GM18520 (cell line): ENCODE data around the gene PRSS22.
A peak's percentile ranks its signal among the peaks of the same experiment; 100 is the strongest.
"Not testable (repeated sequence)": the region's sequence is repeated elsewhere in the genome, so short reads cannot be mapped to it uniquely, and the experiment has no call there.

Experiments used
- ATAC-seq: cut with Tn5 transposase; IDR thresholded peaks from one replicate; pipeline ENCODE4 v1.9.1; 2021; ENCODE audit not compliant: unreplicated experiment

The PRSS22 gene, protein sequence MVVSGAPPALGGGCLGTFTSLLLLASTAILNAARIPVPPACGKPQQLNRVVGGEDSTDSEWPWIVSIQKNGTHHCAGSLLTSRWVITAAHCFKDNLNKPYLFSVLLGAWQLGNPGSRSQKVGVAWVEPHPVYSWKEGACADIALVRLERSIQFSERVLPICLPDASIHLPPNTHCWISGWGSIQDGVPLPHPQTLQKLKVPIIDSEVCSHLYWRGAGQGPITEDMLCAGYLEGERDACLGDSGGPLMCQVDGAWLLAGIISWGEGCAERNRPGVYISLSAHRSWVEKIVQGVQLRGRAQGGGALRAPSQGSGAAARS

DNA sequence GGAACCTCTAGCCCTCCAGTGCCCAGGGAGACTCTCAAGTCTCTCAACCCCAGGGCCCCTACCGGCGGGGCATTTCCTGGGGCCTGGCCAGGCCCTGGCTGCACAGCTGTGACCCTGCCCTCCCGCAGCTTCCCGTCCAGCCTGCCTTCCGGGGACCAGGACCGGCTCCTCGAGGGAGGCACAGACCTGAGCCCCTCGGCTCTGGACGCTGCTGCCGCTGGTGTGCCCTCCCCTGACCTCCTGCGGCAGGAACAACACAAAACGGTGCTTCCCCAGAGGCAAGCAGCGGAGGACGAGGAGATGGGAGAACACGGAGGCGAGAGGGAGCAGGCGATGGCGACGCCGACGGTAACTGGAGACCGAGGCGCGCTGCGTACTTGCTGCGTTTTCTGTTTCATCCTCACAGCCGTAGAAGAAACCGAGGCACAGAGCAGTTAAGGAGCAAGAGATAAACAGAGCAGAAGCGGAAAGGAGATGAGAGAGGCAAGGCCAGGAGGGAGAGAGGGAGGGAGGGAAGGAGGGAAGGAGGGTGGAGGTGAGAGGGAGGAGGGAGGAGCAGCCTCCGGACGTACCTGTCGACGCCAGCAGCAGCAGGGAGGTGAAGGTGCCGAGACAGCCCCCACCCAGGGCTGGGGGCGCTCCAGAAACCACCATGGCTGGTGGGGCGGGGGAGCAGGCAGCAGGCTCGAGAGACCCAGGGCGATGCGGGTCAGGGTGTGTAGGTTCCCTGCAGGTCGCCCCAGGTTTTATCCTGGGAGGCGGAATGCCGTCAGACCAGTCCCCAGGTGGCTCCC lies at the start of gene PRSS22:
Gene PRSS22, minus strand, starts transcription at position 720 of the 794 bp plus-strand sequence. Its CDS starts 66 bp downstream, at position 654.
- ATAC-seq, result no peak

DNA sequence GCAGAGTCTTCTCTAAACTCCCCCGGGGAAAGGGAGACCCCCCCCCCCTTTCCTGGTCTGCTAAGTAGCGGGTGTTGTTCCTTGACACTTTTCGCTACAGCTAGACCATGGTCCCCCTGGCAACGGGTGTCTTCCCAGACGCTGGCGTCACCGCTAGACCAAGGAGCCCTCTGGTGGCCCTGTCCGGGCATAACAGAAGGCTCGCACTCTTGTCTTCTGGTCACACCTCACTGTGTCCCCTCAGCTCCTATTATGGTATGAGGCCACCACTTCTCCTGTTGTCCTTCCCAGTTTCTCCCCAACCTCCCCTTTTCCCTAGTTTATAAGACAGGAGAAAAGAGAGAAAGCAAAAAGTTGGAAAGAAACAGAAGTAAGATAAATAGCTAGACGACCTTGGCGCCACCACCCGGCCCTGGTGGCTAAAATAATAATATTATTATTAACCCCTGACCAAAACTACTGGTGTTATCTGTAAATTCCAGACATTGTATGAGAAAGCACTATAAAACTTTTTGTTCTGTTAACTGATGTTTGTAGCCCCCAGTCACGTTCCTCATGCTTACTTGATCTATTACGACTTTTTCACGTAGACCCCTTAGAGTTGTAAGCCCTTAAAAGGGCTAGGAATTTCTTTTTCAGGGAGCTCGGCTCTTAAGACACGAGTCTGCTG lies 49.2 kb upstream of the PRSS22 start:
- not testable (repeated sequence) for ATAC-seq

DNA sequence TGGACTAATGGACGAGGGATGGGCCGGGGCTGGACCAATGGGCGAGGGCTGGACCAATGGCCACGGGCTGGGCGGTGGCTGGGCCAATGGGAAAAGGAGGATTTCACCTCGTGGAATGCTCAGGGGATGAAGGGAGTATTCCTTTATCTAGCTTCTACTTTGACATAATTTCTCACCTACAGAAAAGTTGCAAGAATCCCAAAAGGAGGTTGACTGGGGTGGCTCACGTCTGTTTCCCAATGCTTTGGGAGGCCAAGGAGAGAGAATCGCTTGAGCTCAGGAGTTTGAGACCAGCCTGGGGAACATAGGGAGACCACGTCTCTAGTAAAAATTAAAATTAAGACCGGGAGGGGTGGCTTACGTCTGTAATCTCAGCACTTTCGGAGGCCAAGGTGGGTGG lies 48.0 kb upstream of the PRSS22 start:
- no peak for ATAC-seq

DNA sequence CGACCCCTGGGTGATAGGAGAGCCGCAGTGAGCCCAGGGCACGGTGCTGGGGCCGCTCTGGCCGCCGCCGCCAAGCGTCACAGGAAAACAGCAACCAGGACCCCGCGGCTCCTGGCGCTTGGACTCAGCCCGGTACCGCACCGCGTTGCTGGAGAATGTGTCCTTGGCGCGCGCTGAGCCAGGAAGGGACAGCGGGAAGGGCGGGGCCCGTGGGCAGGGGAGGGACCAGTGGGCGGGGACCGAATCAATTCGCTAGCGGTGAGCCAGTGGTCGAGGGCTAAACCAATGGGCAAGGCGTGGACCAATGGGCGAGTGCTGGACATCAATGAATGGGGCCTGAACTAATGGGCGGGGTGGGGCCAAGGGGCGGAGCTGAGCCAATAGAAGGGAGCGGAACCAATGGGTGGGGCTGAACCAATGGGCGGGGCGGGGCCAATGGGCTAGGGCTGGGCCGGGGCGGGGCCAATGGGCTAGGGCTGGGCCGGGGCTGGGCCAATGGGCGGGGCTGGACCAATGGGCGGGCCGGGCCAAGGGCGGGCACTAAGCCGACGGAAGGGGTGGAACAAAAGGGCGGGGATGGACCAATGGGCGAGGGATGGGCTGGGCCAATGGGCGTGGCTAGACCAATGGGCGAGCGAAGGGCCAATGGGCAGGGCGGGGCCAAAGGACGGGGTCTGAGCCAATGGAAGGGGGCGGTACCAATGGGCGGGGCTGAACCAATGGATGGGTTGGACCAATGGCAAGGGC lies 47.4 kb upstream of the PRSS22 start:
- ATAC-seq, result peak; percentile 54

DNA sequence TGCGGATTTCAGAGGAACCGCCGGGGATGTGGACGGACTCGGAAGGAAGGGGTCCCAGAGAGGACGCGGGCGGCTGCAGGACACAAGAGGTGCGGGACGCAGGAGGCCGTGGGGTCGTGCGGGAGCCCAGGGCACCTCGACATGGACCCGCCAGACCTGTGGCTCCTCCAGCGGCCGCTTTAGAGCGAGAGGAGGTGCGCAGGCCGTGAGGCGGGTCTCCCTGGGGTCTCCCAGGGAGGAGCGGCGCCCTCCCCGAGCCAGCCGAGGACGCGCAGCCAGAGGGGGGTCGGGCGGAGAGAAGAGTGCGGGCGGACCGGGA lies 46.9 kb upstream of the PRSS22 start:
- ATAC-seq, result peak; percentile 1

DNA sequence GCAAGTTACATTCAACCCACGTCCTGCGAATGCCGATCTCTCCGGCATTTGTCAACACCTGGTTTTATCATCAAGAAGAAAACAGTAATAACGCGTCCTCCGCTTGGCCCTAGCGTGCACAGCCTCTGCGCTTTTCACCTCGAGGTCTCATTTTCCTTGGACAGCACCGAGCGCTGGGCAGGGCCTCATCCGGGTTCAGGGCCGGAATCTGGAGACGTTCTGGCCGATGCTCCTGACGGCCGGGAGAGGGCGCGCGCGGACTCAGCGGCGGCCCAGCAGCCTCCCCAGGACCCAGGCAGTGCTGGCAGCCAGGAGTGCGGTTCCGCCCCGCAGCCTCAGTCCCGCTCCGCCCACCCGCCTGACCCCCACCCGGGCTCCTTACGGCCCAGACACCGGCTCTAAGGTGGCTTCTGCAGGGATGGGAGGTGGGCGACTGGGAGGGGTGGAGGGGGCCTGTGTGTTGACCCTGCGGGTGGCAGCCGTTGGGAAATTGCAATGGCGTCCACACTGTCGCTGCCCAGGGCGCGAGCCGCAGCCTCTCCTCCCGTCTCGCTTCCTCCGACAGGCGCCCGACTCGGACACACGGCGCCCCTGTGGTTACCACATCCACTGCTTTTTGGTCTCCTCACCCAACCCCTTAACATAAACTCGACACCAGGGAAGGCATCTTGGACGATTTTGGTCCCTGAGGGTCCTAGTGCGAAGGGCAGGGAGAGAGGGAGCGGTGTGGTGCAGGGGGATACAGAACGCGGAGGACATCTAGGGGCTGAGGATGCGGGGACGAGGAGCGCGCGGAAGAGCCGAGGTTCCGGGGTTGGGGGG lies 46.3 kb upstream of the PRSS22 start:
- peak; percentile 37 for ATAC-seq

DNA sequence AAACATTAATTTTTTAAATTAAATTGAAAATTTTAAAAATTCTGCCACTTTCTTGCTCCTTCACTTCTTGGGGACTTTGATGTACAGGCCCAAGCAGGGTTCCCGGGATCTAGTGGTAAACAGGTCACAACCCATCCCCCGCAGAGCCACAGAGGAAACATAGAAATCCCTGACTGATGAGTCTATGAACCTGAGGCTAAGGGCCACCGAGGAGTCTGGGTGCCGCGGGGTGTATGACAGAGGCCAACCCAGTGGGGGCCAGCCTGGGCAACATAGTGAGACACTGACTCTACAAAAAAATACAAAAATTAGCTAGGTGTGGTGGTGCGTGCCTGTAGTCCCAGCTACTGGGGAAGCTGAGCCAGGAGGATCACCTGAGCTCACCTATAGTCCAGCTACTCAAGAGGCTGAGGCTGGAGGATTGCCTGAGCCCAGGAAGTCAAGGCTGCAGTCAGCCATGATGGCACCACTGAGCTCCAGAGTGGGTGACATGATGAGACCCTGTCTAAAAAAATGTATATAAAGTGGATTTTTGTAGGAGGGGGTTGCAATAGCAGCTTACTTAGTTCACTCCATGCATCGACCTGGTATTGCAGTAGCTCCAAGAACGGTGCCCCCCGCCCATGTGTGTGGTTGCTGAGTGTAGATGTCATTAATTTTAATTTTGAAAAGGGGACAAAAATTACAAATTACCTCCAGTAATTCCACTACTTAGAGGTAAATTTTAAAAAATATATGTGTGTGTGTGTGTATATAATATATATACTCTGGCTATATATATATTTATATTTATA lies 44.6 kb upstream of the PRSS22 start:
- no peak for ATAC-seq

DNA sequence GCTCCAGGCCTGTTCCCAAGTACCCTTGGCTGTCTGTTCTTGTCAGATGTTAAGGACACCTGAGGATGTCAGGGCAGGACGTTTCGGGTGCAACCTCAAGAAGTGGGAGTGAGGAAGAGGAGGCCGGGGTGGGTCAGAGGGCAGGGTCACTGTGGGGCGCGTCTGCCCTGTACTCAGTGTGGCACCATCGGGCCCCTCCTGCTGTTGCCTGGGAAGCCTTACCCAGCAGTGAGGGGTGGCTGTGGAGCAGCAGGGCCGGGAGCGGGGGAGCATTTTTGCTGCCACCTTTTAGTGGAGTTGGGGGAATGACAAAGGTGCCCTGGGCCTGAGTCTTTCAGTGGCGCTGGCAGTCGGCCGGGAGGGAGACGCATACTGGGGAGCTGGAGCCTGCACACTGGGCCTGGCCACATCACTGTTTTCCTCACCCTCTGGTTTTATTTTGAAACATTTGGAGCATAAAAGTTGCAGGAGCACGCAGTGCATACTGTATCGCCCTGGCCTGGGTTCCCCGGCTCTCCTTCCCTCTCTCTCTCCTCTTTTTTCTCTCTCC lies 42.6 kb upstream of the PRSS22 start:
- no peak for ATAC-seq

DNA sequence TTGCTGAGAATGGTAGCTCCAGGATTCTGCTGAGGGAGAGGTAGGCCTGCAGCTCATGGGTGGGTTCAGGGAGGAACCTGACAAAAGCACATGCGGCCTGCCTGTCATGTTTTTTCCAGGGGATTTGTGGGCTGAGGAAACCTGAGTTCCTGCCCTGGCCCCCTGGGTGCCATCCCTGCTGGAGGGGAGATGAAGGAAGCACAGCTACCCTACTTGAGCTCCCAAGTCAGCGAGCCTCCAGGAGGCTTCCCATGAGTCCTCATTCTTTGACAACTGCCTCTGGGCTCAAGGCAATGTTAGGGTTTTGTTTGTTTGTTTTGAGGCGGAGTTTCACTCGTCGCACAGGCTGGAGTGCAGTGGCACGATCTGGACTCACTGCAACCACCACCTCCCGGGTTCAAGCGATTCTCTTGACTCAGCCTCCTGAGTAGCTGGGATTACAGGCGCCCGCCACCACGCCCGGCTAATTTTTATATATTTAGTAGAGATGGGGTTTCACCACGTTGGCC lies 41.6 kb upstream of the PRSS22 start:
- ATAC-seq, result no peak

DNA sequence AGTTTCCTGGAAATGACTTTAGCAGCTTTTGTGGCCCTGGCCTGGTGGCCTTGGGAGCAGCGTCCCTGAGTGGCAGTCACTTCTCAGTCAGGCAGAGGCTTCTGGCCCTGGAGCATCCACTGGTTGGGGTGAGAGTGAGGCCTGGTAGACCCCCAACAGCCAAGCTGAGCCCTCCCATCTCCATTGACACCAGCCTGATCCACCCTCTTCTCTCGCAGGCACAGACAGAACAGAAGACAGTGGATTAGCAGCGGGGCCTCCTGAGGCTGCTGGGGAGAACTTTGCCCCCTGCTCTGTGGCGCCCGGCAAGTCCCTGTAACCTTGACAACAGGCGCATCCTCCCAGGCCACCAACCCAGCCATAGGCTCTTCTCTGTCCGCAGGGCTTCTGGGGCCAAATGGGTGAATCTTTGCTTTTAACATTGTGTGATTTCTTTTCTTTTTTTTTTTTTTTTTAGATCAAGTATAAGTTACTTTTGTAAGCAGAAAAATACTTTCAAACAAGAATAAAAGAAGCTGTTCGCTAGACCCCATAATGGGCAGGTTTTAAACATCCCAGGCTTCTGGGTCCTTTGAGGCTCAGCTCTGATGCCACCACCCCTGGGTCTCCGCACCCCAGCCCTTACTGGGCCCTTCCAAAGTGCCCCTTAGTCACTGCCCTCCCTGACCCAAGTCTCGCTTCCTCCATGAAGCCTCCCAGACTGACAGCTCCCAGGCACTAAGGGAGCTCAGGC lies 41.0 kb upstream of the PRSS22 start:
- ATAC-seq, result no peak

DNA sequence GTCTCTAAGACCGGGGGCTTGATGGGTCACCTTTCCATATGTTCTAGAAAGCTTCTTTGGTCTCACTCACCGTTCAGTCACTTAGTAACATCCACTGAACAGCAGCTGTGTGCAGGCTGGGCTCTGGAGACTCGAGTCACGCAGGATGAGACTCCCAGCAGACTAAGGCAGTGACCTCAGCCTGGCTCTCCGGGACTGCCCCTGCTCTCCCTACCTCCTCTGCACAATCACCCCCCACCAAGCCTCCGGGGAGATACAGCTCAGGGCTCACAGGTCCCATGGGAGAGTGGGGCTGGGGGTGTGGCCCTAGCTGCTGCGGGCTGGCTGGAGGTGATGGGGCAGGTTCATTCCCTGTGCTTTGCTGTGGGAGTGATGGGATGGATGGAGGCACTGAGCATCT lies 39.1 kb upstream of the PRSS22 start:
- ATAC-seq, result no peak

DNA sequence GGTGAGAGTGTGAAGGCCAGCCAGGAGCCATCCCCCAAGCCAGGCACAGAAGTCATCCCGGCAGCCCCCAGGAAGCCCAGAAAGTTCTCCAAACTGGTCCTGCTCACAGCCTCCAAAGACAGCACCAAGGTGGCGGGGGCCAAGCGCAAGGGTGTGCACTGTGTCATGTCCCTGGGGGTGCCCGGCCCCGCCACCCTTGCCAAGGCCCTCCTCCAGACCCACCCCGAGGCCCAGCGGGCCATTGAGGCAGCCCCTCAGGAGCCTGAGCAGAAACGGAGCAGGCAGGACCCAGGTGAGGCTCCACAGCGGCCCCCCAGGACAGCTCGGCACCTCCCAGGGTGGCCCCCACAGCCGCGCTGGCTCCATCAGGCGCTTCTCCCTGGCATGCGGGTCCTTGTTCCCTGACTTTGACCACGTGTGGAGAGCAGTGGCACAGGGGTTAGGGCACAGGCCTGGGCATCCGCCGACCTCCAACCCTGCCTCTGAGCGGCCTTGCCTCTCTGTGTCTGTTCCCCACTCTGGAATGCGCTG lies 38.6 kb upstream of the PRSS22 start:
- no peak for ATAC-seq

DNA sequence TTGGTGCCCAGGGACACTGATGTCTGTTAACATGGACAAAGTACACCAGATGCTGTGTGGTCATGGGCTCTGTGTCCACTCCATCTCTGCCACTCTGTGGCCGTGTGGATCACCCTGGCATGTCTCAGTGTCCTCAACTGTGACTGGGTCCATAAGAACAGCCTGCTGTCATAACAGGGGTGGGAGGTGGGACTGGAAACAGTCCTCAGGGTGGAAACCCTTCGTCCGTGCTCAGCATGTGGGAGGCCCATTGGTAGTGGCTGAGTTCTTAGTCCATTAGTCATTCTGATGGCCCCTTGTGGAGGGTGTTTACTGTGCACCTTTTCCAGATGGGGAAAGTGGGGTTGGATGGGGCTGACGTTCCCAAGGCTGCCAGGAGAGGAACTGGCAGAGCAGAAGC lies 37.8 kb upstream of the PRSS22 start:
- no peak for ATAC-seq

DNA sequence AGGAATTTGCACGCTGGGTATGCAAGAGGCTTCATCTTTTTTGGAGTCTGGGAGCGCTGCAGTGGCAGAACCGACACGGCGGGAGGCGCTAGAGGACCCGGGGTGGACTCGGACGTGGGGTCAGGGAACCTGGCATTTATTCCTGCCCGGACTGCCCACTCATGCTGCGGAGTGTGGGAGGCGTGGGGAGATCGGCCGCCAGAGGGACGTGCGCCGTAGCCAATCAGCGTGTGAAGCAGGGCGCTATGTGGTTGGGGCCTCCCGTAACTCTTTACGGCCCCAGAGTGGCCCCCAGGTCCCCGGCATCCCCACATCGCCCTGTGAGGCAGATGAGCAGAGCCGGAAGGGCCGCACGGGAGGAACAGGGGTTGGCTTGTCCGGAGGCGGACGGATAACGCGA lies 36.3 kb upstream of the PRSS22 start:
- ATAC-seq, result no peak

DNA sequence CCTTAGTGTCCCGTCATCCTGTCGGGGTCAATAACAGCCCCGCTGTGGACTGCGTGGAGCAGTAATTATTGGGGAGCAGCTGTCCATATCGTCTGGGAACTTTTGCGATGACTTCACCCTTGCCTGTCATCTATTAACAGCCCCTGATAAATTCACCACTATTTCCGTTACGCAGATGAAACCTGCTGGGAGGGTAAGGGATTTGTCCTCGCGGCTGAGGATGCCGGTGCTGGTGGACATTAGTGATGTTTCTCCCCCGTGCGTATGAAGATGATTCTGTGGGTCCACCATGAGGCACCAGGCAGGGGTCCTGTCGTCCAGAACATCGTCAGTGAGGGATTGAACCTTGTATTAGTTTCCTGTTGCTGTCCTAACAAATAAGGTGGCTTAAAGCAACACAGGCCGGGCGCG lies 26.1 kb upstream of the PRSS22 start:
- no peak for ATAC-seq

DNA sequence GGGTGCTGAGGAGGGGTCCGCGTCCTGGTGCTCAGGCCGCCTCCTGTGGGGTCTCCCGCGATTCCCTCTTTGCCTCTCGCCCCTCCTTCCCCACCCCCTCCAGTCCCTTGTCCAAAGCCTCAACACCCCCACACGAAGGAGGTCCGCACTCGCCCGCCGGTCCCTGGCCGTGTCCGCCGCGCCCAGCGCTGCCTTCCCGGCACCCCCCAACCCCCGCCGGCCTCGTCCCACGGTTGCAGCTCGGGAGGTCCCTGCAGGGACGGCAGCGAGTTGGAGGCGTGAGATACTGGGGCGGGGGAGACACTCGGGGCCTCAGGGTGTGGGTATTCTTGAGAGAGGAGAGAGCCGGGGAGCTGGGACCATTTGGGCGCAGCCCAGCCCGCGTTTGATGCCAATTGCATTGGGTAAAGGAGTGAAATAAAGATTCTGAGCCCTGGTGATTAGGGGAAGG lies 25.5 kb upstream of the PRSS22 start:
- ATAC-seq, result no peak

DNA sequence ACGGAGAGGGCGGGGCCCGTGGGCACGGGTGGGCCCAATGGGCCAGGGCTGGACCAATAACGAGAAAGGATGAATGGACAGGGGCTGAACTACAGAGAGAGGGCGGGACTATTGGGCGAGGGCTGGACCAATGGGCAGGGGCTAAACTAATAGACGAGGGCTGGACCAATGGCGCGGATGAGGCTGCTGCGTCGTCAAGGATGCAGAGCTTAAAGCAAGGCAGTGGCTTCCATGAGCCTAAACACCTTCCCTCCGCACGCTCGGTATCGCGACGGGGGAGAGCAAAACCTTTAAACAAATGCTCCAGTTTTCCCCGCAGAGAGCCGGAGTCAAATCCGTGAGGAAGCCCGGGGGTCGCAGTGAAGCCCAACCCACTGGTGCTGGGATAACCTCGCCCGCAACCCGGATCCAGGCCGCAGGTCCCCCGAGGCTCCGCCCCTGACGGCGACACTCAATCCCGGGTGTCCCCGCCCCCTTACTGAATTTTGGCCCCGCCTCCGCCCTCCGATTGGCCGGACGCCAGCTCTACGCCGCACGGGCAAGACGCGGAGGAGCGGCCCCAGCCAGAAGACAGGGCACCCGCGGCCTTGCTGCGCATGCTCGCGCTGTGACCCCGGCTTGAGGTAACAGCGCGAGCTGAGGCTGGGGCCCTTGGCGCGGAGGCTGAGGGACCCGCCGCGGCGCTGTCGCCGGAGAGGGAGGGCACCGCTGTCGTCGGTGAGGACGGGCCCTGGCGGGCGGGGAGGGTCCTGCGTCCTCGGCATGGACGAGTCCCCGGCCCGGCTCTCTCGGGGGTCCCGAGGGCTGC lies 24.9 kb upstream of the PRSS22 start, which contains the start of gene FLYWCH2:
Gene FLYWCH2, plus strand, starts transcription at position 566 of the 808 bp plus-strand sequence. CDS start 13,235 bp downstream, outside the sequence.
- peak; percentile 86 for ATAC-seq
